ENCODE results near the gene NDUFAF8.

- TF ChIP-seq, protein P1, sequence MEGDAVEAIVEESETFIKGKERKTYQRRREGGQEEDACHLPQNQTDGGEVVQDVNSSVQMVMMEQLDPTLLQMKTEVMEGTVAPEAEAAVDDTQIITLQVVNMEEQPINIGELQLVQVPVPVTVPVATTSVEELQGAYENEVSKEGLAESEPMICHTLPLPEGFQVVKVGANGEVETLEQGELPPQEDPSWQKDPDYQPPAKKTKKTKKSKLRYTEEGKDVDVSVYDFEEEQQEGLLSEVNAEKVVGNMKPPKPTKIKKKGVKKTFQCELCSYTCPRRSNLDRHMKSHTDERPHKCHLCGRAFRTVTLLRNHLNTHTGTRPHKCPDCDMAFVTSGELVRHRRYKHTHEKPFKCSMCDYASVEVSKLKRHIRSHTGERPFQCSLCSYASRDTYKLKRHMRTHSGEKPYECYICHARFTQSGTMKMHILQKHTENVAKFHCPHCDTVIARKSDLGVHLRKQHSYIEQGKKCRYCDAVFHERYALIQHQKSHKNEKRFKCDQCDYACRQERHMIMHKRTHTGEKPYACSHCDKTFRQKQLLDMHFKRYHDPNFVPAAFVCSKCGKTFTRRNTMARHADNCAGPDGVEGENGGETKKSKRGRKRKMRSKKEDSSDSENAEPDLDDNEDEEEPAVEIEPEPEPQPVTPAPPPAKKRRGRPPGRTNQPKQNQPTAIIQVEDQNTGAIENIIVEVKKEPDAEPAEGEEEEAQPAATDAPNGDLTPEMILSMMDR (IDR thresholded peaks at IDR 0.05; ENCODE audit: insufficient read depth, low read length, poor library complexity, severe bottlenecking): no peak
- TF ChIP-seq EZH2phosphoT487 (conservative IDR thresholded peaks at IDR 0.05; ENCODE audit: low read length): no peak
Measured at GRCh38 chr17:81198826-81199481, 40.2 kb upstream of the NDUFAF8 start.
